OCI-LY1 (cell line): ENCODE measurements around the gene COMMD7.

Source experiments
- EZH2 ChIP-seq: fragments of 200-600 bp; sonication (generic), shearing (Covaris generic); IDR thresholded peaks from 2 replicates; pipeline ENCODE4 v1.8.0; 2017; ENCODE audit warnings: borderline replicate concordance, mixed run types, mild to moderate bottlenecking, antibody characterized with exemption, low read length, moderate library complexity, mixed read lengths
- TF ChIP-seq, protein P1 (sequence below): fragments of 200-600 bp; sonication (generic), shearing (Covaris generic); IDR thresholded peaks from 2 replicates; pipeline ENCODE4 v1.5.1; 2017; ENCODE audit warnings: mild to moderate bottlenecking, antibody characterized with exemption, low read length, moderate library complexity, mixed read lengths

DNA sequence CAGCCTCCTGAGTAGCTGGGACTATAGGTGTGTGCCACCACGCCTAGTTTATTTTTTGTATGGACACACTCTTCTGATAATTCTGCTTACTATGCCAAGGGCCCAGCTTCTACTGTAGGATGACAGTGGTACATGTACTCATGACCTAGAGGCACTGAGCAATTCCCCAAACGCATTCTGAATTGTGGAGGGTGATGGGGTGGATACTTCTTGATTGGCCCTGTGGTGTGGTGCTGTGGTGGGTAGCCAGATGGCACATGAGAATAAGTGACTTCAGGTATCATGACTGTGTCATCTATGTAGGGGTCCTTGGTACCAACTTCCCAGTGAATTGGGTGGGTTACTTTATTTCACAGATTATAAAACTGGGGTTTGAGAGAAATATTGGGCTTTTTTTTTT lies 30.0 kb upstream of the COMMD7 start:
- TF ChIP-seq, protein P1, sequence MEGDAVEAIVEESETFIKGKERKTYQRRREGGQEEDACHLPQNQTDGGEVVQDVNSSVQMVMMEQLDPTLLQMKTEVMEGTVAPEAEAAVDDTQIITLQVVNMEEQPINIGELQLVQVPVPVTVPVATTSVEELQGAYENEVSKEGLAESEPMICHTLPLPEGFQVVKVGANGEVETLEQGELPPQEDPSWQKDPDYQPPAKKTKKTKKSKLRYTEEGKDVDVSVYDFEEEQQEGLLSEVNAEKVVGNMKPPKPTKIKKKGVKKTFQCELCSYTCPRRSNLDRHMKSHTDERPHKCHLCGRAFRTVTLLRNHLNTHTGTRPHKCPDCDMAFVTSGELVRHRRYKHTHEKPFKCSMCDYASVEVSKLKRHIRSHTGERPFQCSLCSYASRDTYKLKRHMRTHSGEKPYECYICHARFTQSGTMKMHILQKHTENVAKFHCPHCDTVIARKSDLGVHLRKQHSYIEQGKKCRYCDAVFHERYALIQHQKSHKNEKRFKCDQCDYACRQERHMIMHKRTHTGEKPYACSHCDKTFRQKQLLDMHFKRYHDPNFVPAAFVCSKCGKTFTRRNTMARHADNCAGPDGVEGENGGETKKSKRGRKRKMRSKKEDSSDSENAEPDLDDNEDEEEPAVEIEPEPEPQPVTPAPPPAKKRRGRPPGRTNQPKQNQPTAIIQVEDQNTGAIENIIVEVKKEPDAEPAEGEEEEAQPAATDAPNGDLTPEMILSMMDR: no peak
- no peak for TF ChIP-seq EZH2
